Endodermal cell (in vitro differentiated cells): ENCODE data around the gene BYSL. TPM values are rescaled to one million over a fixed set of nuclear protein-coding genes. Genes with fewer than 3 reads are reported as not detected.

Source experiments
- DNase-seq: peaks from one replicate; pipeline ENCODE4 v3.0.0-alpha.2; 2017
- H3K27ac ChIP-seq: 2 replicates; pipeline ENCODE4 v1.5.1; 2013; ENCODE audit warnings: mild to moderate bottlenecking, low read depth, low read length, moderate library complexity
- H3K27me3 ChIP-seq: 2 replicates; pipeline ENCODE4 v1.6.1; 2013; ENCODE audit warnings: mild to moderate bottlenecking, low read length, moderate library complexity; ENCODE audit not compliant: insufficient read depth, control insufficient read depth, poor library complexity, severe bottlenecking
- H3K36me3 ChIP-seq: 2 replicates; pipeline ENCODE4 v1.7.0; 2013; ENCODE audit warnings: mild to moderate bottlenecking, low read length, moderate library complexity; ENCODE audit not compliant: control insufficient read depth, insufficient read depth
- H3K4me1 ChIP-seq: one replicate; pipeline ENCODE4 v1.7.0; 2013; ENCODE audit warnings: low read length; ENCODE audit not compliant: control insufficient read depth, insufficient read depth
- H3K4me3 ChIP-seq: 2 replicates; pipeline ENCODE4 v1.5.1; 2013; ENCODE audit warnings: mild to moderate bottlenecking, low read length, moderate library complexity
- H3K9ac ChIP-seq: 2 replicates; pipeline ENCODE4 v1.6.1; 2013; ENCODE audit warnings: mild to moderate bottlenecking, low read length, moderate library complexity; ENCODE audit not compliant: poor library complexity, severe bottlenecking; ENCODE audit errors: extremely low read depth
- H3K9me3 ChIP-seq: 2 replicates; pipeline ENCODE4 v1.6.1; 2013; ENCODE audit warnings: mild to moderate bottlenecking, low read length, moderate library complexity; ENCODE audit not compliant: control insufficient read depth
- H3K27ac Mint-ChIP-seq: 2 replicates; pipeline ENCODE4 v1.8.0; 2020; ENCODE audit warnings: mixed read lengths
- H3K27me3 Mint-ChIP-seq: 2 replicates; pipeline ENCODE4 v1.8.0; 2021; ENCODE audit warnings: mild to moderate bottlenecking, mixed read lengths; ENCODE audit not compliant: insufficient read depth
- H3K36me3 Mint-ChIP-seq: 2 replicates; pipeline ENCODE4 v1.8.0; 2020; ENCODE audit warnings: low read depth, mixed read lengths
- H3K4me1 Mint-ChIP-seq: 2 replicates; pipeline ENCODE4 v1.8.0; 2020; ENCODE audit warnings: mixed read lengths
- H3K4me3 Mint-ChIP-seq: 2 replicates; pipeline ENCODE4 v1.8.0; 2020; ENCODE audit warnings: mild to moderate bottlenecking, moderate library complexity, mixed read lengths
- H3K9me3 Mint-ChIP-seq: 2 replicates; pipeline ENCODE4 v1.8.0; 2020; ENCODE audit warnings: mild to moderate bottlenecking, mixed read lengths
- CTCF ChIP-seq: fragments of 200-600 bp; sonication (generic); conservative IDR thresholded peaks from 2 replicates; pipeline ENCODE4 v1.5.0; 2021; ENCODE audit warnings: antibody characterized with exemption, mild to moderate bottlenecking
- WGBS, 2 experiments: methylation state at CpG; one replicate each; pipeline versions ENCODE4 v1.1.5 to v1.1.7; 2013; ENCODE audit warnings: missing lambda C conversion rate in 2 of 2, mixed read lengths in 1 of 2; ENCODE audit not compliant: insufficient coverage in 1 of 2, insufficient read length in 1 of 2; 5-methylcytosine and 5-hydroxymethylcytosine counted together
- total RNA-seq, 2 donors: library from RNA; stranded (reverse); fragmentation: NEBNext Ultra II Directional in 1 of 2; extraction: Animal tissue kit (Norgen Biotek cat#: 25700) in 1 of 2; gene quantifications; 2 replicates in 1 of 2; 3 replicates in 1 of 2; pipeline ENCODE4 v1.2.1, GENCODE V29; 2021

Gene BYSL
- total RNA-seq, 2 donors from 2014 or later = 29.4 to 36.3 TPM

GRCh38 chr6:41947581-41948220 lies 26.4 kb downstream of the BYSL start:
- 88 to 89% methylated on average over 9 to 10 of the region's 10 CpGs for WGBS, 2 experiments
- no peaks in the 10 kb centered on the region for H3K36me3 Mint-ChIP-seq
- peaks cover 2% of the 10 kb centered on the region for H3K27me3 Mint-ChIP-seq
- no peaks in the 10 kb centered on the region for H3K9me3 Mint-ChIP-seq
- Histone ChIP-seq H3K27ac (no peak overlapping the region), H3K36me3 (no peaks in the 10 kb centered on the region), H3K4me1 (no peaks in the 10 kb centered on the region), H3K9ac (no peak overlapping the region), H3K4me3 (no peak overlapping the region), H3K9me3 (no peaks in the 10 kb centered on the region), H3K27me3 (no peaks in the 10 kb centered on the region)
- no peak for TF ChIP-seq CTCF
- no peak overlapping the region for H3K27ac Mint-ChIP-seq
- H3K4me1 Mint-ChIP-seq = peaks cover 2% of the 10 kb centered on the region
- H3K4me3 Mint-ChIP-seq = no peak overlapping the region
- DNase-seq = no peak

- Histone ChIP-seq H3K36me3 (no peaks in the 10 kb centered on the region), H3K9ac (no peak overlapping the region), H3K4me3 (no peak overlapping the region), H3K4me1 (no peaks in the 10 kb centered on the region), H3K27ac (no peak overlapping the region), H3K27me3 (no peaks in the 10 kb centered on the region), H3K9me3 (no peaks in the 10 kb centered on the region)
- H3K27ac Mint-ChIP-seq = no peak overlapping the region
- no peaks in the 10 kb centered on the region for H3K27me3 Mint-ChIP-seq
- peaks cover 2% of the 10 kb centered on the region for H3K4me1 Mint-ChIP-seq
- no peaks in the 10 kb centered on the region for H3K9me3 Mint-ChIP-seq
- TF ChIP-seq CTCF = no peak
- H3K4me3 Mint-ChIP-seq = no peak overlapping the region
- no peaks in the 10 kb centered on the region for H3K36me3 Mint-ChIP-seq
- WGBS, 2 experiments = 79 to 94% methylated on average over 2 of the region's 2 CpGs
- DNase-seq = no peak
Observed at GRCh38 chr6:41954668-41955067, 33.4 kb downstream of the BYSL start.

- Mint-ChIP-seq H3K4me1 (peaks cover 2% of the 10 kb centered on the region), H3K27me3 (no peaks in the 10 kb centered on the region), H3K27ac (no peak overlapping the region), H3K9me3 (no peaks in the 10 kb centered on the region), H3K36me3 (no peaks in the 10 kb centered on the region), H3K4me3 (no peak overlapping the region)
- whole genome bisulfite sequencing, 2 experiments = 86% methylated on average over 1 of the region's 2 CpGs; no CpG with 5 or more reads in 1 of the 2 experiments
- Histone ChIP-seq H3K4me3 (no peak overlapping the region), H3K27me3 (no peaks in the 10 kb centered on the region), H3K9ac (no peak overlapping the region), H3K36me3 (no peaks in the 10 kb centered on the region), H3K9me3 (no peaks in the 10 kb centered on the region), H3K27ac (no peak overlapping the region), H3K4me1 (no peaks in the 10 kb centered on the region)
- DNase-seq = no peak
- no peak for TF ChIP-seq CTCF
Observed at GRCh38 chr6:41955412-41955811, 34.1 kb downstream of the BYSL start.
